GM12801 (cell line): ENCODE results near the gene ATP8B3.

ENCODE experiments used
- TF ChIP-seq, protein P1 (sequence below): IDR thresholded peaks from one replicate; pipeline ENCODE4 v1.5.1; 2011; ENCODE audit warnings: control low read depth; ENCODE audit not compliant: insufficient read length; ENCODE audit errors: extremely low read depth

The ATP8B3 gene

DNA sequence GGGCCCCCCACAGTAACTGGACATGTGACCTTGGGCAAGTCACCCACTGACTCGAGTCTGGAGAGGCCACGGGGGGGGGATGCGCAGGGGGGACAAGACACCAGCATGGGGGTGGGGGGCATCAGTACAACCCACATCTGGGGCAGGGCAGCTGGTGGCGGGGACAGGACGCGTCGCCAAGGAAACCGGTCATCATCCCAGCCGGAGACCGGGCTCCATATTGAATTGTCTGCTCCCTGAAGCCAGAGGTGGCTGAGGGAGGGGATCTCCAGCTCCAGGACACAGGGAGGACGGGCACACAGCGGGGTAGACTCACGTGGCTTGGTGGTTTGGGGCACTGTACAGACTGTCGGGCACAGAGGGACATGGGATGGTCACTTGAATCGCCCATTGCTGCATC, 47.3 kb downstream of the ATP8B3 start:
- TF ChIP-seq, protein P1, sequence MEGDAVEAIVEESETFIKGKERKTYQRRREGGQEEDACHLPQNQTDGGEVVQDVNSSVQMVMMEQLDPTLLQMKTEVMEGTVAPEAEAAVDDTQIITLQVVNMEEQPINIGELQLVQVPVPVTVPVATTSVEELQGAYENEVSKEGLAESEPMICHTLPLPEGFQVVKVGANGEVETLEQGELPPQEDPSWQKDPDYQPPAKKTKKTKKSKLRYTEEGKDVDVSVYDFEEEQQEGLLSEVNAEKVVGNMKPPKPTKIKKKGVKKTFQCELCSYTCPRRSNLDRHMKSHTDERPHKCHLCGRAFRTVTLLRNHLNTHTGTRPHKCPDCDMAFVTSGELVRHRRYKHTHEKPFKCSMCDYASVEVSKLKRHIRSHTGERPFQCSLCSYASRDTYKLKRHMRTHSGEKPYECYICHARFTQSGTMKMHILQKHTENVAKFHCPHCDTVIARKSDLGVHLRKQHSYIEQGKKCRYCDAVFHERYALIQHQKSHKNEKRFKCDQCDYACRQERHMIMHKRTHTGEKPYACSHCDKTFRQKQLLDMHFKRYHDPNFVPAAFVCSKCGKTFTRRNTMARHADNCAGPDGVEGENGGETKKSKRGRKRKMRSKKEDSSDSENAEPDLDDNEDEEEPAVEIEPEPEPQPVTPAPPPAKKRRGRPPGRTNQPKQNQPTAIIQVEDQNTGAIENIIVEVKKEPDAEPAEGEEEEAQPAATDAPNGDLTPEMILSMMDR, result no peak

DNA sequence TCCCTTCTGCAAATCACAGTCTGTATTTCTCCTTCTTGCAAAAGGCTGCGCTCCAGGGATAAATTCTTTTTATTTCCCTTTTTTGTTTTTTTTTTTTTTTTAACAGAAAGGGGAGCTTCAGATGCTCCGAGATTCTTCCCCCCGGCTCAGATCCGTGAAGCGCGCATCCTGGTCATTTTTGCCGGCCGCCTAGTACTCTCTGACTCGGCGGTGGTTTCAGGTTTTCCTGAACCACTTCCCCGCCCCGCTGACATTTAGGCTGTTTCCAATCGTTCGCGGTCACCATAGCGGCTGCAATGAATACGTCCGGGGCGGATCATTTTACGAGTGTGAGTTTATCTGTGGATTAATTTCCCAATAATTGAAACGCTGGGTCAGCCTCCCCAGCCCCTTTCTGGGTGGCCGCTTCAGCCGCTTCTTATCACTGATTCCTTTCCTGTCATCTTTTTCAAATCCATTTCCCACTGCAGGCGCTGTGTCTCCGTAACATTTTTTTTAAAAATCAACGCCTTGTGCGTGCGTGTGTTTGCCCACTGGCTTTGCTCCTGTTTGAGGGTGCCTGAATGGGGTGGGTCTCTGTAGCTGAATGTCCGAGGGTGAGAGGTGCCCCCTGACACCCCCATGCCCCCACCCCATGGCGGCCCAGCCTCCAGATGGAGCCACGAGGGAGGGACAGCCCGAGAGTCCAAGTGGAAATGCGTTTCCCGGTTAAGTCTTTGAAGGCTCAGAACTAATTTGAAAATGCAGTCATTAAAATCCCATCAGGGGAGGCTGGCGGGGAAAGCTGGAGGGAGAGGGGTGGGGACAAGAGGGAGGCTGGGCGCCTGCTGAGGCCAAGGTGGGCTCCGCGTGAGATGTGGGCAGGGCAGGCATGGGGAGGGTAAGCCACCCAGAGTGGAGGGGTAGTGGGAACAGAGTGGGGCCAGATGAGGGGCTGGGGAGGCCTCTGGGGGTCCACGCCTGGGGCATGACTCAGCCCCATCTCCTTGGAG, 48.1 kb downstream of the ATP8B3 start:
- TF ChIP-seq, protein P1, result no peak

DNA sequence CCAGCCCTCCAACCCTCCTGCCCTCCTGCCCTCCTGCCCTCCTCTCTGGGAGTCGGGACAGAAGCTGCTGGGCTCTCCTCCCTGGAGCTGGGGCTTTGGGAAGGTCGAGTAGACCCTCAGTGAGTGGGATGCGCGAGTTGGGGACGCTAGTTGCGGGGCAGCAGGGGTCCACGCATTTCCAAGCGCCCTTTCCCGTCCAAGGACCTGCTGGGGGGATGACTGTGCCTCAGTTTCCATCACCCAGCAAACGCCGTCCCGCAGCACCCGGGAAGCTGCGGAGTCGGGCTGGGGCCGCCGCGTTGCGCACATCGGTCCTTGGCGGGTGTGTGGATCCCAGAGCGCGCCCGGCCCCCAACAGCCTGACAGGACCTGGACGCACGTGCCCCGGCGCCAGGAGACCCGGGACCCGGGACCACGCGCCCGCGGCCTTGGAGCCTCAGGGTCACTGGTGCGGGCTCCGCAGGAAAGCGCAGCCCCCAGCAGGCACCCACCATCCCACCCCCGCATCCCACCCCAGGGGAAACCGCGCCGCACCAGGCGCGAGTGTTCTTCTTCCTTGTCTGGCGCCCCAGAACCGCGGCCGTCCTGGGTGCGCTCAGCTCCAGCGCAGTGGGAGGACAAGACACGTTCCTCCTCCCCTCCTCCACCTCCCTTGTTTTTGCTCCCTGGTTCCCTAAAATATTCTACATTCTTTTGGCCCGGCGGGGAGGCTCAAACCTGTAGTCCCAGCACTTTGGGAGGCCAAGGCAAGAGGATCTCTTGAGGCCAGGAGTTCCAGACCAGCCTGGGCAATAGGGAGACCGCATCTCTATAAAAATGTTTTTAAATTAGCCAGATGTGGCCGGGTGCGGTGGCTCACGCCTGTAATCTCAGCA, 49.6 kb downstream of the ATP8B3 start:
- TF ChIP-seq, protein P1, result no peak

DNA sequence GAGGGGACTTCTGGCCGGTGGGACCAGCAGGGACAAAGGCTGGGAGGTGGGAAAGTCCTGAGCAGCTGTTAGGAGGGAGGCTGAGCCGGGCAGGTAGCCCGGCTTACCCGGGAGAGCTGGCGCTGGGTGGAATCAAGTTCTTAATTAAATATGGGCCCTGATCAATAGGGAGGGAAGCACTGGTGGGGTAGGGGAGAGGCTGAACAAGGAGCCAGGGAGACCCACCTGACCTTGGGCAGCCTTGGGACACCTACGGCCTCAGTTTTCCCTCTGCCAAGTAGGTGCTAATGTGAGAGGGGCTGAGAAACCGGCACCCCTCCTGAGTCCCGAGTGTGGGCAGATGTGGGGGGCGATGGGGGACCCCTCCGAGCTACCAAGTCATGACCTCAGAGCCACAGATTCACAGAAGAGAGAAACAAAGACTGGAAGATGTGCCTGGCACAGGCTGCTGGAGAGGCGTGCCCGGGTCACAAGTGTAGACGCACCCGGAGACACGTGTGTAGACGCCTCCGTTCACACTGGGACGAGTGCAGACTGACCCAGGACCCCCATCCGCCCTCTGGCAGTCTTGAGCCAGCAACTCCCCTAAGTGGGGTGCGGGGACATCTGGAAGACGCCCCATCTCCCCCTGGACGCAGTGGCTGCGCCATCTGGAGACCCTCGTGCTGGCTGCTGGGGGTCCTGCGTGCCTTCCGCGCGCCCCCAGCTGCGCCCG, 50.4 kb downstream of the ATP8B3 start:
- TF ChIP-seq, protein P1, result no peak

DNA sequence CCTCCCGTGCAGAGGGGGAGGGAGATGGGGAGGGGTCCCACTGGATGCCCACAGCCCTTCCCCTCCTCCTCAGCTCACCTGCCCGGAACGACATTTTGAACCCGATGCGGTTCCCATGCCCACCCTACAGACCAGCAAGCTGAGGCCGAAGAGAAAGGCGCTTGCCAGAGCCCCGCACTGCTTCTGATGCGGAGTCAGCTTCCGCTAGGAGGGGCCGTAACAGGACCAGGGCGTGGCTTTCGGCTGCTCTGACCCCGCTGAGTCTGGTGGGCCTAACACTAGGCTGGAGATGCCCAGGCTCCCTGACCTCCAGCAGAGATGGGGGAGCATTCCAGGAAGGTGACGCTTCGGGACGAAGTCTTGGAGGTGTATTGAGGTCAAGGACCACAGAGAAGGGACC, 52.1 kb downstream of the ATP8B3 start:
- TF ChIP-seq, protein P1, result no peak

DNA sequence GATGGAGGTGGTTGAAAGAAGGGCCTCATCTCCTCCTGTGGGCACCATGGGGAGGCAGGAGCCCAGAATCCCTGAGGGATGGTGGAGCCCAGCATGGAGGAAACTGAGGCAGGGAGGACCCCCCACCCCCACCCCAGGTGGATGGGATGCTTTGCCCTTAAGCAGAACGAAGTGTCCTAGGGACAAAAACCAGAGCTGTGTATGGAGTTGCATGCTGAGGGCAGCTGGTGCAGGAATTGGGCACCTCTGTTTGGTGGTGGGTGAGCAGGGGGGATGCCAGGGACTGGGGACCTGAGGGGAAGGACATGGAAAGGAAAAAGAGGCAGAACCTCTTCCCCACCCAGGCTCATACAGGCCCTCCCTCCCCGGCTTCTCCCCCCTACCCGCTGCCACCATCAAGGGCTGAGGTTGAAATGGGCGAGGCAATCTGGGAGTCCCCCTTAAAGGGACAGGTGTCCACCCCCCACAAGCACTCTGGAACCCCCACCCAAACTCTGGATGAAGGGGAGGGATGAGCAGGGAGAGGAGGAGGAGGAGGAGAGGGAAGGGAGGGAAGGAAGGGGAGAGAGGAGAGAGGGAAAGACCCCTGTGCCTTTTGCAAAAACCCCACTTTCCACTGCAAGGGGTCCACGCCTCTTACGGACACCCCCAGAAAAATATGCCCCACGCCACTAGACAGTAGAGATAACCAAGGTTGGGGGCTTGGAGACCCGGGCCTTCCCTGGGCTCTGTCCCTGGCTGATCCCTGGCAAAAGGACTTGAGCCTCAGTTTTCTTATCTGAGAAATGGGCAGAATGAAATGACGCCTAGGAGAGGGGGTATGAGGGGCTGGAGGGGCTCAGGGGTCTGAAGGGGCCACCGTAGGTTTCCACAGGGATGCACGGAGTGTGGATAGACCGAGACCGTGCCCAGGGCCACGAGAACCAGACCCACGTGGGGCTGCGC, 52.8 kb downstream of the ATP8B3 start:
- TF ChIP-seq, protein P1, result no peak
